ENCODE results near the gene SHFL. TPM values are rescaled to one million over a fixed set of nuclear protein-coding genes. Genes with fewer than 3 reads are reported as not detected.

The SHFL gene
- total and polyA plus RNA-seq, 2 of the 8 experiments (the other 6 are each of a cell fraction or from before 2014, with no cell fraction given) = 25.3 to 37.1 TPM

DNA sequence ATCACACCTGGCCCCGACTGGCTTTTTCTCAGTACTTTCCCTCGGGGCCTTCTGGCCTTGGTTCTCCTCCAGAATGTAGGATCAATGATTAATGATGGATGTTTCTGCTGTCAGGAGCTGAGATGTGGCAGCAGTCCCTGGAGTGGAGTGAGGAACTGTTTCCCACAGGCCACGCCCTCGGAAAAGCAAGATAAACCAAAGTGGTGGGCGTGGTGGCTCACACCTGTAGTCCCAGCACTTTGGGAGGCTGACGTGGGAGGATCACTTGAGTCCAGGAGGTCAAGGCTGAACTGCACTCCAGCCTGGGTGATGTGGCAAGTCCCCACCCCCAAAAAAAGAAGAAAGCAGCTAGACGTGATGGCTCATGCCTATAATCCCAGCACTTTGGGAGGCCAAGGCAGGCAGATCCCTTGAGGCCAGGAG is 7.1 kb upstream of the SHFL start:
- Histone ChIP-seq H2BK5ac (ENCODE audit: low read depth, low read length) (no peak overlapping the region), H3K4ac (replicated peaks; ENCODE audit: insufficient read length, low read depth, low read length) (no peak overlapping the region), H2BK12ac (ENCODE audit: low read depth, low read length) (no peak overlapping the region), H3K4me1 (replicated peaks in 1 of 4; ENCODE audit: control insufficient read depth in 3 of 4, insufficient read depth in 4 of 4, low read length in 3 of 4) (no peaks in the 10 kb centered on the region), H3K9ac (replicated peaks in 1 of 4; ENCODE audit: extremely low read depth in 1 of 4, low read depth in 3 of 4, low read length in 3 of 4) (no peak overlapping the region), H3K79me1 (ENCODE audit: low read depth, low read length) (no peaks in the 10 kb centered on the region), H4K91ac (replicated peaks; ENCODE audit: insufficient read length, low read length) (no peak overlapping the region), H3K23ac (ENCODE audit: insufficient read length) (no peak overlapping the region), H3K56ac (replicated peaks; ENCODE audit: insufficient read length, low read depth, low read length) (no peak overlapping the region), H4K8ac (ENCODE audit: extremely low read depth, insufficient read depth, low read length) (no peak overlapping the region), H4K5ac (ENCODE audit: insufficient read length, low read depth, low read length) (no peak overlapping the region), H3K9me3 (ENCODE audit: insufficient read depth in 2 of 2, low read depth in 1 of 2, low read length in 1 of 2) (peaks cover 3 to 5% of the 10 kb centered on the region in 2 experiments; a peak in 3 of 4 replicates), H3K27ac (ENCODE audit: low read depth, low read length) (no peak overlapping the region), H2BK15ac (ENCODE audit: low read length) (no peak overlapping the region), H3K4me3 (ENCODE audit: extremely low read depth in 1 of 4, insufficient read depth in 2 of 4, low read depth in 3 of 4, low read length in 4 of 4) (no peak overlapping the region), H2AK5ac (ENCODE audit: low read depth, low read length) (no peak overlapping the region), H4K20me1 (replicated peaks in 1 of 2; ENCODE audit: control insufficient read depth in 1 of 2, insufficient read depth in 2 of 2, low read length in 2 of 2) (no peaks in the 10 kb centered on the region), H3K23me2 (ENCODE audit: low read depth, low read length) (no peaks in the 10 kb centered on the region), H3K36me3 (ENCODE audit: control insufficient read depth in 2 of 4, insufficient read depth in 4 of 4, low read length in 3 of 4) (no peaks in the 10 kb centered on the region), H3K79me2 (ENCODE audit: control insufficient read depth in 1 of 2, insufficient read depth in 2 of 2, low read length in 2 of 2) (no peaks in the 10 kb centered on the region), H3K18ac (ENCODE audit: extremely low read depth, low read length) (no peak overlapping the region), H2AFZ (ENCODE audit: low read length) (no peak overlapping the region), H3K27me3 (replicated peaks in 1 of 4; ENCODE audit: control insufficient read depth in 3 of 4, extremely low read depth in 1 of 4, insufficient read depth in 3 of 4, low read length in 3 of 4) (peaks cover 0 to 2% (median 0%) of the 10 kb centered on the region in 4 experiments; a peak in 1 of 7 replicates), H3K14ac (ENCODE audit: insufficient read length) (no peak overlapping the region), H2BK20ac (ENCODE audit: low read length) (no peak overlapping the region), H2BK120ac (replicated peaks; ENCODE audit: low read depth, low read length) (no peak overlapping the region), H3K4me2 (ENCODE audit: insufficient read depth in 1 of 2, low read depth in 2 of 2, low read length in 2 of 2) (no peak overlapping the region)
- TF ChIP-seq EZH2 (IDR thresholded peaks at IDR 0.05; ENCODE audit: low read depth, low read length, severe bottlenecking) (no peak), RXRA (IDR thresholded peaks at IDR 0.05; ENCODE audit: insufficient read depth, low read depth, low read length) (no peak), SIN3A (conservative IDR thresholded peaks at IDR 0.05 in 1 of 2, IDR thresholded peaks at IDR 0.05 in 1 of 2; ENCODE audit: low read depth in 1 of 2, low read length in 2 of 2) (no peak), GABPA (IDR thresholded peaks at IDR 0.05; ENCODE audit: borderline replicate concordance, insufficient read depth, low read length) (no peak), SIRT6 (IDR thresholded peaks at IDR 0.05; ENCODE audit: low read length) (no peak), KDM4A (IDR thresholded peaks at IDR 0.05; ENCODE audit: low read depth, low read length, severe bottlenecking) (no peak), GTF2F1 (IDR thresholded peaks at IDR 0.05; ENCODE audit: borderline replicate concordance, low read depth, low read length) (no peak), SIX5 (IDR thresholded peaks at IDR 0.05; ENCODE audit: low read depth, low read length) (no peak), NRF1 (IDR thresholded peaks at IDR 0.05; ENCODE audit: low read depth, low read length) (no peak), CBX8 (IDR thresholded peaks at IDR 0.05; ENCODE audit: borderline replicate concordance, low read depth, low read length) (no peak), SP1 (IDR thresholded peaks at IDR 0.05; ENCODE audit: low read depth, low read length) (no peak)
- TF ChIP-seq, protein P1, sequence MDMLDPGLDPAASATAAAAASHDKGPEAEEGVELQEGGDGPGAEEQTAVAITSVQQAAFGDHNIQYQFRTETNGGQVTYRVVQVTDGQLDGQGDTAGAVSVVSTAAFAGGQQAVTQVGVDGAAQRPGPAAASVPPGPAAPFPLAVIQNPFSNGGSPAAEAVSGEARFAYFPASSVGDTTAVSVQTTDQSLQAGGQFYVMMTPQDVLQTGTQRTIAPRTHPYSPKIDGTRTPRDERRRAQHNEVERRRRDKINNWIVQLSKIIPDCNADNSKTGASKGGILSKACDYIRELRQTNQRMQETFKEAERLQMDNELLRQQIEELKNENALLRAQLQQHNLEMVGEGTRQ (IDR thresholded peaks at IDR 0.05; ENCODE audit: low read length) = no peak
- 81% methylated on average over 7 of the region's 7 CpGs; no CpG with 5 or more reads in 1 of the 2 experiments for WGBS, 2 experiments (ENCODE audit: extremely low coverage in 1 of 2, insufficient coverage in 1 of 2, insufficient read length in 1 of 2, insufficient replicate concordance in 2 of 2, low coverage in 1 of 2, low lambda C conversion rate in 2 of 2, missing lambda C conversion rate in 1 of 2)
- DNase-seq (ENCODE audit: low read depth in 1 of 2, low spot score in 2 of 2) (no peak), FAIRE-seq (no peak)
- CTCF ChIA-PET (ENCODE audit: partially characterized antibody) = interaction anchor here (0.6 to 1.0 kb wide), 3 partner anchors 20 to 40 kb away, joined by 3 read pairs; no protein-coding TSS in a partner anchor
- POLR2A ChIA-PET (ENCODE audit: partially characterized antibody) = interaction anchor here (1.0 to 1.1 kb wide), 4 partner anchors 27 to 229 kb away, joined by 3 read pairs; partner anchors contain the start of gene PPAN
